Panc1 (cell line): ENCODE data around the gene HAGHL. TPM values are rescaled to one million over a fixed set of nuclear protein-coding genes. Genes with fewer than 3 reads are reported as not detected.

ENCODE experiments used
- ATAC-seq: fragments of 200-7000 bp; cut with Tn5 transposase; 2 replicates; pipeline ENCODE4 v1.9.1; 2020; ENCODE audit warnings: mild to moderate bottlenecking, moderate library complexity
- BruUV-seq: library from RNA; stranded (reverse); fragments of 400-500 nt; replicated peaks from 2 replicates; lab custom pipeline; 2021; lab: Mats Ljungman, UMichigan
- CTCF ChIA-PET: fragments of 300-600 bp; sonication (Branson Sonifier 250); formaldehyde crosslinking; loops from one replicate; lab custom pipeline; 2022; ENCODE audit warnings: antibody characterized with exemption; lab: Charles Lee
- POLR2A ChIA-PET: fragments of 300-600 bp; sonication (Branson Sonifier 250); formaldehyde crosslinking; loops from one replicate; lab custom pipeline; 2022; ENCODE audit warnings: antibody characterized with exemption; lab: Charles Lee
- DNase-seq: peaks from one replicate; pipeline ENCODE4 v3.0.0-alpha.2; 2010; ENCODE audit warnings: low read depth, low spot score
- H3K27ac ChIP-seq: 2 replicates; pipeline ENCODE4 v1.5.1; 2011; ENCODE audit warnings: mild to moderate bottlenecking, low read length, inconsistent platforms
- H3K27me3 ChIP-seq: fragments of 200-500 bp; sonication (Bioruptor generic); 2 replicates; pipeline ENCODE4 v1.6.0; 2014; ENCODE audit warnings: low read length, inconsistent platforms; ENCODE audit not compliant: control insufficient read depth, insufficient read depth
- H3K36me3 ChIP-seq: fragments of 200-500 bp; sonication (Bioruptor generic); 2 replicates; pipeline ENCODE4 v1.5.1; 2014; ENCODE audit warnings: inconsistent platforms, mild to moderate bottlenecking, low read length, moderate library complexity; ENCODE audit not compliant: control insufficient read depth, insufficient read depth
- H3K4me1 ChIP-seq: 2 replicates; pipeline ENCODE4 v1.5.1; 2011; ENCODE audit warnings: inconsistent platforms, mild to moderate bottlenecking, low read length, moderate library complexity; ENCODE audit not compliant: control insufficient read depth, insufficient read depth
- H3K4me3 ChIP-seq, 2 experiments: 2 replicates each; pipeline ENCODE4 v1.5.1; 2011 to 2012; ENCODE audit warnings: low read depth in 2 of 2, low read length in 2 of 2, mild to moderate bottlenecking in 2 of 2, inconsistent platforms in 1 of 2, moderate library complexity in 1 of 2
- H3K9me3 ChIP-seq: fragments of 200-500 bp; sonication (Bioruptor generic); 2 replicates; pipeline ENCODE4 v1.5.1; 2014; ENCODE audit warnings: low read depth, mild to moderate bottlenecking, inconsistent platforms, low read length, moderate library complexity; ENCODE audit not compliant: control insufficient read depth, insufficient read depth
- POLR2AphosphoS5 ChIP-seq: IDR thresholded peaks from 2 replicates; pipeline ENCODE4 v1.6.1; 2012; ENCODE audit warnings: mild to moderate bottlenecking, low read depth, low read length, moderate library complexity
- SIN3A ChIP-seq: IDR thresholded peaks from 2 replicates; pipeline ENCODE4 v1.6.1; 2012; ENCODE audit warnings: low read depth, mild to moderate bottlenecking, low read length, moderate library complexity, borderline replicate concordance; ENCODE audit not compliant: insufficient read depth
- TCF7L2 ChIP-seq: IDR thresholded peaks from 2 replicates; pipeline ENCODE4 v1.6.1; 2011; ENCODE audit warnings: mild to moderate bottlenecking, low read depth, low read length, inconsistent platforms
- in situ Hi-C: cut with HindIII; loops from 2 replicates; pipeline ENCODE4 v1.10.0; 2016; ENCODE audit warnings: low sequenced_read_pairs, low pct_unique_long_range_greater_than_20kb
- intact Hi-C: fragments of 100-400 bp; cut with micrococcal nuclease; formaldehyde crosslinking; loops from one replicate; pipeline ENCODE4 v1.10.0; 2022; ENCODE audit not compliant: unreplicated experiment
- total RNA-seq: library from RNA; stranded (reverse); gene quantifications from one replicate; pipeline ENCODE4 v1.2.1, GENCODE V29; 2021; ENCODE audit not compliant: unreplicated experiment
- TF ChIP-seq, protein P1 (sequence below): fragments of 450-650 bp; IDR thresholded peaks from 2 replicates; pipeline ENCODE4 v1.5.1; 2017; ENCODE audit warnings: mild to moderate bottlenecking
- TF ChIP-seq, protein P2 (sequence below), 2 experiments: IDR thresholded peaks; 2 replicates each; pipeline ENCODE4 v1.6.1; 2011 to 2012; ENCODE audit warnings: low read depth in 2 of 2, control low read depth in 1 of 2, low read length in 1 of 2, mild to moderate bottlenecking in 1 of 2, moderate library complexity in 1 of 2; ENCODE audit not compliant: insufficient read depth in 1 of 2

Gene HAGHL
- total RNA-seq, 1 experiment from 2014 or later = 41.1 TPM

DNA sequence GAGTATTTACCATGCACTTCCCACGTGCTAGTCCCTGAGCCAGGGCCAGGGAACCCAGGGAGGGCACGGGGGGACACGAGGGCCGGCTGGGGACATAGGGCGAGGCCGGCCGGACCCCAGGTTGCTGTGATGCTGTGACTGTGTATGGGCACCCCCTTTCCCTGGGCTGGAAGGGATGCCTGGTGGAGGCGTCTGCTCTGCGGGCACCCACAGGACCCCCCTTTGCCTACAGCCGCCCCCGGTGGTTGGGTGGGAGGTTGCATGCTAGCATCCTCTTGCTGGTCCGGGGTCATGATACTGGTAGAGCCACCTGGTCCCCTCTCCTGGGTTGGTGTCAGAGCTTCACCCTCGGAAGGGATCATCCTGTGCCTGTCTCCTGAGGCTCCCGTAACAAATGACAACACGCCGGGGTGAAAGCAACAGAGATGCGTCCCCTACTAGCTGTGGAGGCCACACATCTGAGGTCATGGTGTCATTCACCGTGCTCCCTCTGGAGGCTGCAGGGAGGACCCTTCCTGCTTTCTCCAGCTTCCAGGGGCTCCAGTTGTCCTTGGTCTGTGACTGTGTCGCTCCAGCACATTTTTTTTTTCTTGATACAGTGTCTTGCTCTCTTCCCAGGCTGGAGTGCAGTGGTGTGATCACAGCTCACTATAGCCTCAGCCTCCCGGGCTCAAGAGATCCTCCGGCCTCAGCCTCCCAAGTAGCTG is 17.0 kb downstream of the HAGHL start:
- Histone ChIP-seq H3K36me3 (peaks cover 3% of the 10 kb centered on the region; the same call in 1 of the 2 replicates), H3K27me3 (no peaks in the 10 kb centered on the region), H3K27ac (no peak overlapping the region), H3K4me3 (no peak overlapping the region), H3K9me3 (no peaks in the 10 kb centered on the region), H3K4me1 (peaks cover 8% of the 10 kb centered on the region; the same call in 1 of the 2 replicates)
- ATAC-seq = no peak
- ChIA-PET CTCF (interaction anchor here (0.7 kb wide), 1 partner anchor 37 kb away, joined by 3 read pairs; no protein-coding TSS in a partner anchor), POLR2A (interaction anchor here (0.6 kb wide), 1 partner anchor 66 kb away, joined by 3 read pairs; no protein-coding TSS in a partner anchor)
- BruUV-seq = no TSS peak
- no peak for TF ChIP-seq TCF7L2
- TF ChIP-seq, protein P1, sequence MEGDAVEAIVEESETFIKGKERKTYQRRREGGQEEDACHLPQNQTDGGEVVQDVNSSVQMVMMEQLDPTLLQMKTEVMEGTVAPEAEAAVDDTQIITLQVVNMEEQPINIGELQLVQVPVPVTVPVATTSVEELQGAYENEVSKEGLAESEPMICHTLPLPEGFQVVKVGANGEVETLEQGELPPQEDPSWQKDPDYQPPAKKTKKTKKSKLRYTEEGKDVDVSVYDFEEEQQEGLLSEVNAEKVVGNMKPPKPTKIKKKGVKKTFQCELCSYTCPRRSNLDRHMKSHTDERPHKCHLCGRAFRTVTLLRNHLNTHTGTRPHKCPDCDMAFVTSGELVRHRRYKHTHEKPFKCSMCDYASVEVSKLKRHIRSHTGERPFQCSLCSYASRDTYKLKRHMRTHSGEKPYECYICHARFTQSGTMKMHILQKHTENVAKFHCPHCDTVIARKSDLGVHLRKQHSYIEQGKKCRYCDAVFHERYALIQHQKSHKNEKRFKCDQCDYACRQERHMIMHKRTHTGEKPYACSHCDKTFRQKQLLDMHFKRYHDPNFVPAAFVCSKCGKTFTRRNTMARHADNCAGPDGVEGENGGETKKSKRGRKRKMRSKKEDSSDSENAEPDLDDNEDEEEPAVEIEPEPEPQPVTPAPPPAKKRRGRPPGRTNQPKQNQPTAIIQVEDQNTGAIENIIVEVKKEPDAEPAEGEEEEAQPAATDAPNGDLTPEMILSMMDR = peak; percentile 45
- no peak for DNase-seq
- in situ Hi-C loops (no loop called here), intact Hi-C loops (loop anchor here (5.0 kb wide), 1 partner anchor 43 kb away; the partner anchor contains the start of genes CHTF18 and RPUSD1)

DNA sequence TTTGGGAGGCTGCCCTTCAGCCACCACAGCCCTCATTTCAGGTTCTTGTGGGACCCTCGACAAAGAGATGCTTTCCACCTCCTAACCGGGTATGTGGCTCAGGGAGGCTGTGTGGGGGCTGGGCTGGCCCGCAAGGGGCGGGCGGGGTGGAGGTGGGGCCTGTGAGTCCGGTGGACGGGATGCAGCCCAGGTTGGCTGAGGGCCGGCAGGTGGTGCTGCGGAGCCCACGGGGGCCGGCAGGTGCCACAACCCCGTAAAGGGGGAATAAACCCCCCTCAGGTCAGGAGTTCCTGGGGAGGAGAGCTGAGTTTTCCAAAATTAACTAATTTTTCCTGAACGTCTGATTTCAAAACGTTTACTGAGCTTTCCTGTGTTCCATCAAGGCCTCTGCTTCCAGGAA is 18.8 kb downstream of the HAGHL start:
- ChIA-PET POLR2A (no interaction called here), CTCF (interaction anchor here (0.6 to 0.8 kb wide), 3 partner anchors 20 to 39 kb away, joined by 3 to 5 read pairs (median 3); no protein-coding TSS in a partner anchor)
- TF ChIP-seq SIN3A = no peak
- TF ChIP-seq TCF7L2 = no peak
- TF ChIP-seq, protein P1 = no peak; the same call in 1 of the 2 replicates
- TF ChIP-seq, protein P2, sequence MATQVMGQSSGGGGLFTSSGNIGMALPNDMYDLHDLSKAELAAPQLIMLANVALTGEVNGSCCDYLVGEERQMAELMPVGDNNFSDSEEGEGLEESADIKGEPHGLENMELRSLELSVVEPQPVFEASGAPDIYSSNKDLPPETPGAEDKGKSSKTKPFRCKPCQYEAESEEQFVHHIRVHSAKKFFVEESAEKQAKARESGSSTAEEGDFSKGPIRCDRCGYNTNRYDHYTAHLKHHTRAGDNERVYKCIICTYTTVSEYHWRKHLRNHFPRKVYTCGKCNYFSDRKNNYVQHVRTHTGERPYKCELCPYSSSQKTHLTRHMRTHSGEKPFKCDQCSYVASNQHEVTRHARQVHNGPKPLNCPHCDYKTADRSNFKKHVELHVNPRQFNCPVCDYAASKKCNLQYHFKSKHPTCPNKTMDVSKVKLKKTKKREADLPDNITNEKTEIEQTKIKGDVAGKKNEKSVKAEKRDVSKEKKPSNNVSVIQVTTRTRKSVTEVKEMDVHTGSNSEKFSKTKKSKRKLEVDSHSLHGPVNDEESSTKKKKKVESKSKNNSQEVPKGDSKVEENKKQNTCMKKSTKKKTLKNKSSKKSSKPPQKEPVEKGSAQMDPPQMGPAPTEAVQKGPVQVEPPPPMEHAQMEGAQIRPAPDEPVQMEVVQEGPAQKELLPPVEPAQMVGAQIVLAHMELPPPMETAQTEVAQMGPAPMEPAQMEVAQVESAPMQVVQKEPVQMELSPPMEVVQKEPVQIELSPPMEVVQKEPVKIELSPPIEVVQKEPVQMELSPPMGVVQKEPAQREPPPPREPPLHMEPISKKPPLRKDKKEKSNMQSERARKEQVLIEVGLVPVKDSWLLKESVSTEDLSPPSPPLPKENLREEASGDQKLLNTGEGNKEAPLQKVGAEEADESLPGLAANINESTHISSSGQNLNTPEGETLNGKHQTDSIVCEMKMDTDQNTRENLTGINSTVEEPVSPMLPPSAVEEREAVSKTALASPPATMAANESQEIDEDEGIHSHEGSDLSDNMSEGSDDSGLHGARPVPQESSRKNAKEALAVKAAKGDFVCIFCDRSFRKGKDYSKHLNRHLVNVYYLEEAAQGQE (IDR thresholded peaks at IDR 0.05; ENCODE audit: insufficient read depth in 1 of 2, low read depth in 2 of 2, low read length in 1 of 2) = no peak
- no peak for TF ChIP-seq POLR2AphosphoS5
- in situ Hi-C loops = no loop called here
- H3K9me3 ChIP-seq = no peaks in the 10 kb centered on the region
- no peak overlapping the region for H3K4me3 ChIP-seq
- H3K4me1 ChIP-seq = no peaks in the 10 kb centered on the region
- intact Hi-C loops = no loop called here
- H3K27ac ChIP-seq = no peak overlapping the region
- peak; percentile 69 for ATAC-seq
- no peak for DNase-seq
- H3K27me3 ChIP-seq = no peaks in the 10 kb centered on the region
- no peaks in the 10 kb centered on the region for H3K36me3 ChIP-seq
- no TSS peak for BruUV-seq
